GM21423 (cell line): ENCODE data around the gene NPTN.

Experiments
- ATAC-seq: cut with Tn5 transposase; IDR thresholded peaks from one replicate; pipeline ENCODE4 v1.9.1; 2021; ENCODE audit warnings: mild to moderate bottlenecking, moderate library complexity; ENCODE audit not compliant: unreplicated experiment

Gene NPTN

GRCh38 chr15:73632670-73633058 is 525 bp downstream of the NPTN start:
- ATAC-seq: no peak

GRCh38 chr15:73631915-73632669 is 1.1 kb downstream of the NPTN start:
- no peak for ATAC-seq

GRCh38 chr15:73630921-73631362 is 2.2 kb downstream of the NPTN start:
- ATAC-seq: no peak

GRCh38 chr15:73629798-73630429 is 3.3 kb downstream of the NPTN start:
- no peak for ATAC-seq

- no peak for ATAC-seq
Measured at GRCh38 chr15:73628976-73629797, 4.0 kb downstream of the NPTN start.

- ATAC-seq: no peak
Measured at GRCh38 chr15:73628102-73628501, 5.1 kb downstream of the NPTN start.

GRCh38 chr15:73626072-73626471 is 7.1 kb downstream of the NPTN start:
- ATAC-seq: no peak

- no peak for ATAC-seq
Measured at GRCh38 chr15:73624530-73624929, 8.7 kb downstream of the NPTN start.

GRCh38 chr15:73621286-73621826 is 11.8 kb downstream of the NPTN start:
- ATAC-seq: no peak

GRCh38 chr15:73620078-73620477 is 13.1 kb downstream of the NPTN start:
- no peak for ATAC-seq

GRCh38 chr15:73617913-73618312 is 15.3 kb downstream of the NPTN start:
- no peak for ATAC-seq

GRCh38 chr15:73617301-73617831 is 15.8 kb downstream of the NPTN start:
- ATAC-seq: no peak

- no peak for ATAC-seq
Measured at GRCh38 chr15:73608941-73609340, 24.2 kb downstream of the NPTN start.

- ATAC-seq: no peak
Measured at GRCh38 chr15:73608475-73608874, 24.7 kb downstream of the NPTN start.

GRCh38 chr15:73607843-73608242 is 25.3 kb downstream of the NPTN start:
- ATAC-seq: no peak

GRCh38 chr15:73607405-73607804 is 25.8 kb downstream of the NPTN start:
- no peak for ATAC-seq

- no peak for ATAC-seq
Measured at GRCh38 chr15:73605759-73606436, 27.3 kb downstream of the NPTN start.

GRCh38 chr15:73604477-73604876 is 28.7 kb downstream of the NPTN start:
- ATAC-seq: no peak

GRCh38 chr15:73602992-73603391 is 30.2 kb downstream of the NPTN start:
- ATAC-seq: no peak

- no peak for ATAC-seq
Measured at GRCh38 chr15:73602446-73602843, 30.7 kb downstream of the NPTN start.
